ENCODE results near the gene RCAN1.

RCAN1 gene

DNA sequence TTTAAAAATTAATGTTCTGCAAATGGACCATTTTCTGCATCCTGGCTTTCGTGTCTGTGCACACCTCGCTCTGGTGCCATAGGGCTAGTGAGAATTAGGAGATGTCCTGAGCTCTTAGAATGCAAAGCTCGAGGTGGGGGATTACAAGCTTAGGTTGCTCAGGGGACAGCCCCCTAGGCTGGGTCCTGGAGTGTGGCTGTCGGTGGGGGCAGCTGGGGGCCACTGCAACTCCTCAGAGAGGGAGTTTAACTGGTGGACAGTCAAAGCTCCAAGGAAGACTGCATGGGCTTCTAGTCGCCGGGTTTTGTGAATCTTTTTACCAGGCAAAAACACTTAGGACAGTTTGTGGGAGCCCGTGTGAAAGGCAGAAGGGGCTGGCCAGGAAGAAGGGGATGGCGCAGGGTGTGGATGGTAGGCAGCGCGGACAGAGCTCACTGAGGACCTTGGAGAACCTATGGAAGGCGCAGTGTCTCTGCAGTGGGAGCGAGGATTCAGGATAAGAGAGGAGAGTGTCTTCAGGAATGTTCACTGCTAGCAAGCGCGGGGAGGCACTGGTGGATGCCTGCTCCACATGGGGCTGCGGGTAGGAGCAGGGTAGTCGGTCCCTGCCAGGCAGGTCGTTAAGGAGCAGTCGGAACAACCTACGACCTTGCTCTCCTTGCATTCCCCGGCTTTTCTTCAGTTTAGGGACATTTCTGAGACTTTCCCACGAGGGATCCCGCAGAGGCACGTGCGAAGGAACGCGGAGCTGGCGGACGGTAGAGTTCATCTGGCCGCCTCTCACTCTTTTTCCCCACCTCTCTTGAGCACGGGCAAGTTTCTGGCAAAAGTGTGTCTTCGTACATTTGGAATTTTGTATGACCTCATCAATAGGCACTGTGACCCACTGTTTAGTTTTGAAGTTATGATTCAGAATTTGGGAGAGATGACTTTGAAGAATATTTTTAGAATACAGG is 90.0 kb downstream of the RCAN1 start:
- no peak for DNase-seq (ENCODE audit: low spot score)
- no peak for TF ChIP-seq CTCF (IDR thresholded peaks at IDR 0.05)
- peak overlapping the region; percentile 43 to 89 for H3K27ac ChIP-seq
- H3K4me3 ChIP-seq = peak overlapping the region; percentile 65

DNA sequence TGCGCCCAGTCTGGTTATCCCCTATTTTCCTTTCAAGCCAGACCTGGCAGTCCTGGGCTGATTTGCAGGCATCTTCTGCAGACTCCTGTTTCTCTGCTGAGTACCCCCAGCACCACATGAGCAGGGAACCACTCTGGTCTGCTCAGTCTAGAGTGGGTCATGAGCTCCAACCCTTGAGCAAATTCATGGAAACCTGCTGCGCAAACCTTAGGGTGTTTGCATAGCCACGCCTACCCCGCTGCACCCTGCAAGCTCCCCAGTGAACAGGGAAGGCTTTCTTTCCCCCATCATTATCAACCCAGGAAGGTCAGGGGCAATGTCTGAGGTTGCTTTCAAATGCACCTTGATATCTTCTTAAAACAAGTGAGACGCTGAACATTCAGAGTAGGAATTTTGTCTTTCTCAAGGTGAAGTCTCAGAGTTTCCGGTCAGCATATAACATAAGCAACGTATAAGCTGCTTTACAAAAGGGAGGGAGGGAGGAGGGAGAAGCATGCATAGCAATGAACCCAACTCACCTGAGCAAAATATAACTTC is 91.8 kb downstream of the RCAN1 start:
- no peak for TF ChIP-seq CTCF (IDR thresholded peaks at IDR 0.05)
- peak overlapping the region in 1 of 2 donors; percentile 74 for H3K27ac ChIP-seq
- no peak for DNase-seq (ENCODE audit: low spot score)
- no peak overlapping the region for H3K4me3 ChIP-seq

DNA sequence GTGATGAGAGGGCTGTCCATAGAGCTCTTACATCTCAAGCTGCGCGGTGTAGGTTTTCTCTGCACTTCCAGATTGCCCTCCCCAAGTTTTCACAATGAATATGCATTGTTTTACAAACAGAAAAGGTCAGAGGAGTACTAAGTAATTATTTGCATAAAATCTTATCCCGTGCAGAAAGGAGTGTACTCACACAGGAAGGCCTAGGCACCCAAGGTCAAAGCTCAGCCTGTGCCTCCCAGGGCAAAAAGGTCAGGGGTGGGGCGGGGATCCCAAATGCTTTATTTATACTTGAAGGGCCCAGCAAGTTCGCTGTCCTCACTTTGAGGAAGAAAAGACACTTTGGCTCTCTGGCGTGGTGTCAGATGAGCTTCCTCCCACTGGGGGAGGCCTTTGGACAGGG is 92.6 kb downstream of the RCAN1 start:
- H3K27ac ChIP-seq = peak overlapping the region in 1 of 2 donors; percentile 74
- DNase-seq (ENCODE audit: low spot score) = no peak
- H3K4me3 ChIP-seq = no peak overlapping the region
- no peak for TF ChIP-seq CTCF (IDR thresholded peaks at IDR 0.05)

DNA sequence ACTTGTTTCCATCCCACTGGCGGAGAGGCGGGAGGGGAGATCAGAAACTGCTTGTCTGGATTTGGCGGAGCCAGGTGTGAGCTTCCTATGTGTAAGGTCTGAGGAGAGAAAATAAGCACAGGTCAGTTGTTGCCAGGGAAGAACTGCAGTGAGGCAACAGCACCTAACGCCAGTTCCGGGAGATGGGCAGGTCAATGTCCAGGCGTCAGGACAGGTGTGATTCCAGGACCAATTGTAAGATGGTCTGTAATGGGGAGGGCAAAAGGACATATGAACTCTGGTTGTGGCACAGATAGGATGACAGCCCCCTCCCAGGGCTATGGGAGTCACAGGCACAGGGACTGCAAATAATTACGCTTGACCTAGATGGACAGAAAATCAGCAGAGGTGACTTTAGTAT is 93.4 kb downstream of the RCAN1 start:
- TF ChIP-seq CTCF (IDR thresholded peaks at IDR 0.05) = no peak
- DNase-seq (ENCODE audit: low spot score) = no peak
- Histone ChIP-seq H3K4me3 (no peak overlapping the region), H3K27ac (peak overlapping the region; percentile 23 to 75)

DNA sequence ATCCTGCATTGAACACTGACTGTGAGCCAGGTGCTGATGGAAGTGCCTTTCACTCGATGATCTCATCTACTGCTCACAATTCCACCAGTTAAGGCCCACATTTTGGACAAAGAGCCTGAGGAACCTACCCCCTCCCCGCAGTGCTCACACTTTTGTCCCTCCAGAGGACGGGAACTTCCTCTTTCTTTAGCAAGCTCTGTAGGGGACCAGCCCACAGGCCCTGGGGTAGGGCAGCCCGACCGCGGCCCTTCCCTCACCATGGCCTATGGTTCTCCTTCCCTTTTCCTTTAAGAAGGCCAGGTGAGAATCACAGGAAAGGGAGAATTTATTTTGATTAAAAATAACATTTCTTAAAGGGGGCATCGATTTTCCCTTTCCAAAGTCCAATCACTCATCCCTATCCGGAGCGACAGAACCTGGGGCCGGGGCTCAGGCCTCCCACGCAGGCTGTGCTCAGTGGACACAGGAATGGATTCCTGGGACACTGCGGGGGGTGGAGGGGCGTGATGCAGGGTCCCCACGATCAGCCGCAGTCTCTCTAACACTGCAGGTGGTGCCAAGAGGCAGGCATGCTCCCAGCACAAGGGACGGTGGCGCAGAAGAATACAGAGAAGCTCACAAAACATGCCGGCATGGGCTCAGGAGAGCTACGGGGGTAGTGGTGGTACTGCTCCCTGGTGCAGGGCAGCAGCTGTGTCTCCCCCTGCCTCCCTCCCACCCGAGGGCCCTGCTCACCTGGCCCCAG is 94.0 kb downstream of the RCAN1 start:
- no peak for TF ChIP-seq CTCF (IDR thresholded peaks at IDR 0.05)
- Histone ChIP-seq H3K27ac (peak overlapping the region; percentile 23 to 75), H3K4me3 (no peak overlapping the region)
- no peak for DNase-seq (ENCODE audit: low spot score)

DNA sequence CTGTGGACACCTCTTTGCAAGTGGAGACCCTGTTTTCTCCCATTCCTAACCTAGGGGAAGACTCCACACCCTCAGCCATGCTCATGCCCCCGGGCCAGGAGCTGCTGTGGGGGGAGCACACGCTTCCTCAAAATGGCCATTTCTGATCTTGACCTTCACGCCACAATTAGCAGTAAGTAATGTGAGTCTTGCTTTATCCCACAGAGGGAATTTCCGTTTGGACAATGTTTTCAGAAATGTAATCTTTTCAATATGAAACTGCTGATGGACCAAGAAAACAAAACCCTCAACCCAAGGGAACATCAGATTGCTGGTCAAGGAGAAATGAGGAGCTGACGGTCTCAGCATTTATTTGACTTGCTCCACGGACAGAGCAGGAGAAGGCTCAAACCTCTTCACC is 94.6 kb downstream of the RCAN1 start:
- no peak for TF ChIP-seq CTCF (IDR thresholded peaks at IDR 0.05)
- H3K27ac ChIP-seq = peak overlapping the region in 1 of 2 donors; percentile 75
- DNase-seq (ENCODE audit: low spot score) = no peak
- no peak overlapping the region for H3K4me3 ChIP-seq

All from coronary artery (tissue), 2 donors.